Ovary (tissue), 3 donors: ENCODE measurements around the gene KIAA1755.

ENCODE experiments used
- CTCF ChIP-seq, 3 donors: fragments of 450-650 bp in 2 of 3; fragments of 200-600 bp in 1 of 3; IDR thresholded peaks; one replicate each; pipeline versions ENCODE4 v1.5.1 to v1.8.0; 2016 to 2022; ENCODE audit warnings: antibody characterized with exemption in 3 of 3, mild to moderate bottlenecking in 1 of 3
- EP300 ChIP-seq: sonication (generic); formaldehyde crosslinking; IDR thresholded peaks from one replicate; pipeline ENCODE4 v1.6.1; 2017; ENCODE audit warnings: antibody characterized with exemption
- donor health status: DM: no; HTN: no; CAD: no.

DNA sequence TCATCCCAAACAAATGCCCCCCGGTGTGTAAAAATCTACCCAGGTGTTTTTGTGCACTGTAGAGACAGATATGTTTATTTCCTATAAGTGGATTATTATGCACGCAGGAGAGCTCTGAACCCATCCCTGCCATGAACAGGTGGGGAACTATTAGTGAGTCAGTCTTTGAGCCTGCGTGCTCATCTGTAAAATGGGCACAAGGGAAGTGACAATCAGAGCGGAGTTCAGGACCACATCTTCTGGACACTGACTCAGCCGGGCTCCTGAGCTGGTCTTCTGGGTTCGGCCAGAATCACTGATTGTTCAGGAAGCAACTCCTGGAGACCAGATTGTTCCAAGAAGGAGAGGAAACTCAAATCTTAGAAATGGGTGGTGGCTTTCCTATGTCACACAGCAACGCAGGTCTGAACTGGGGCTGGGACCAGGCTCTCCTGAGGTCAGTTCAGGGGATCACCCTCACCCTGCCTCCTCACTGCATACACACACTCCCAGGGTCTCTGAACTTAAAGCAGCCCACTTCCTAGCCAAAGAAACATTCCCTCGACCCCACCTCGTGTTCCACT, 68.1 kb downstream of the KIAA1755 start:
- no peak for TF ChIP-seq CTCF (IDR thresholded peaks at IDR 0.05)
- TF ChIP-seq EP300: no peak
